Uterus (tissue), 2 donors: ENCODE data around the gene BBX.

ENCODE experiments used
- CTCF ChIP-seq, 4 experiments: fragments of 200-600 bp in 2 of 4; fragments of 450-650 bp in 2 of 4; sonication (generic) in 2 of 4; IDR thresholded peaks; one replicate each; pipeline ENCODE4 v1.5.1; 2016 to 2019; ENCODE audit warnings: antibody characterized with exemption in 4 of 4, mild to moderate bottlenecking in 2 of 4, moderate library complexity in 1 of 4
- POLR2A ChIP-seq, 2 donors: fragments of 450-650 bp; IDR thresholded peaks; one replicate each; pipeline ENCODE4 v1.6.1; 2016; ENCODE audit warnings: antibody characterized with exemption in 2 of 2, mild to moderate bottlenecking in 1 of 2, moderate library complexity in 1 of 2

- TF ChIP-seq CTCF (IDR thresholded peaks at IDR 0.05): no peak
- TF ChIP-seq POLR2A (IDR thresholded peaks at IDR 0.05): no peak
Observed at GRCh38 chr3:107837895-107838612, 315.3 kb downstream of the BBX start.
